NCI-H2029 (cell line): ENCODE data around the gene CACNA1B.
"Not testable (repeated sequence)": the region's sequence is repeated elsewhere in the genome, so short reads cannot be mapped to it uniquely, and the experiment has no call there.

Experiments used
- DNase-seq: peaks from one replicate; lab custom pipeline; 2025; lab: John Stamatoyannopoulos, UW

Gene CACNA1B

DNA sequence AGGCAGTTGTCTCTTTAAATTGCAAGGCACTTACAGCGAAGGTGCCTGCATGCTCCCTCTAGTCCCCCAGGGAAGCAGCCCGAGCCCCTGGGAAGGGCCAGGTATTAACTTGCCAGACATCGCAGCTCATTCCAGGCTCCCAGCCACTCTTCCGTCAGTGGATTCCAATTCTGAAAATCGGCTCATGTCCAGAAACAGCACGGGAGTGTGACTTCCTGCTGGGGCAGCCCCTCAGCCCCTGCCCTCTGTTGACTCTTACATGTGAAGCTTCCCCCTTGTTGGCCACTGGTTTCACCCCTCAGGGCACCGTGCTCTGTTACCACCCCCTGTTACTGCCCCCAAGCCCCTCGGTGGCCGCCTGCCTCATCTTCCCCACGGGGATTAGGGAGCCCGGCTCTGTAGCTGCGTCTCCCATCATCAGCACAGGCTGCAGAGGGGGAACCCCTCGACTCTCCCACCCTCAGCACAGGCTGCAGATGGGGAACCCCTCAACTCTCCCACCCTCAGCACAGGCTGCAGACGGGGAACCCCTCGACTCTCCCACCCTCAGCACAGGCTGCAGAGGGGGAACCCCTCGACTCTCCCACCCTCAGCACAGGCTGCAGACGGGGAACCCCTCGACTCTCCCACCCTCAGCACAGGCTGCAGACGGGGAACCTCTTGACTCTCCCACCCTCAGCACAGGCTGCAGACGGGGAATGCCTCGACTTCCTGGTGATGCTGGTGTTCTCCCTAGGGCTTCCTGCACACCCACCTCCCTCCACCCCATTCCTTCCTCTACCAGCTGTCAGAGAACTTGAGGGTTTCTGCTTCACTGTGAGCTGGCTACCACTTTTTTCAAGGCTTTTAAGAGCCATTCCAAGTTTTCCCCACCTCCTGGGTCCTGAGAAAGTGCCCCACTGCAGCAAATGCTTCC, 11.1 kb upstream of the CACNA1B start:
- DNase-seq: no peak

DNA sequence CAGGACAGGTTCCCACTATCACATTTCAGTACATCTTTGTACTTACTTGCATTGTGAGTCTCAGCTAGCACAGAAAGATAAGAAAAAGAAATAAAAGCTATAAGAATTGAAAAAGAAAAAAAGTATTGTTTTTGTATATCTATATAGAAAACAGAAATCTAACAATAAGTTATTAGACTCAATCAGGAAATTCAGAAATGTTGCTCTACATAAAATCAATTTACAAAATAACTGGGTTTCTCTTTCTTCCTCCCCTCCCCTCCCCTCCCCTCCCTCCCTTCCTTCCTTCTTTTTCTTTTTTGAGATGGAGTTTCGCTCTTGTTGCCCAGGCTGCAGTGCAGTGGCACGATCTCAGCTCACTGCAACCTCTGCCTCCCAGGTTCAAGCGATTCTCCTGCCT, 7.2 kb upstream of the CACNA1B start:
- no peak for DNase-seq

DNA sequence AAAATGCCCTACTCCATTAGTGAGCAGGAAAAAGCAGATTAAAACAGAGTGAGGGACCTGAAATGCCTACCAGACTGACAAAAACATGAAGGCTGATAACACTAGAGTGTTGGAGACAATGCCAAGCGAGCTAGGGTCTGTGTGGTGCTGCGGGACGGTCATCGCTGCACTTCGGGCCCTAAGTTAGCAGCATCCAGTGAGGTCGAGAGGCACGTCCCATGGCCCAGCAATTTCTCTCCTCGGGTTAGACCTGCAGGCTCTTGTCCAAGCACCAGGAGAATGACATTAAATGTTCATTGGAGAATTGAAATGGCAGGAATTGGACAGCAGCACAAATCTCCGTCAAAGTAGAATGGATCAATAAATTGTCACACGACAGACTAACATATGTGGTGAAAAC, 5.3 kb upstream of the CACNA1B start:
- DNase-seq: no peak

DNA sequence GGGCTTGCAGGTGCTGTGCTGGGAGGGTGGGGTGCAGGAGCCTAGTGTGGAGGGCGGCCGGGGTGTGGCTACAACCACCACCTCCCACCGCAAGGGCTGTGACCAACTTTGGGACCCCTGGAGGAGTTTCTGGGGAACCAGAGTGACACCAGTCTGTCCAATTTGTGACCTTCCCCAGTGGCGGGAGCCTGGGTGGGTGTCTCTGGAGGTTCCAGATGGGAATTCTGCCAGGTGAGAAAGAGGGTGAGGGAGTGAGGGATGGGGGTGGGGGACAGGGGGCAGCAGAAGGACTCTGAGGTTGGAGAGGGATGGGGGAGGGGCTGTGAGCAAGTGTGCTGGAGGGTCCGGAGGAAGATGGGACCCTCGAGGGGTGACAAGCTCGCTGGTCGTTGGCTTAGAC, 4.2 kb upstream of the CACNA1B start:
- DNase-seq: no peak

DNA sequence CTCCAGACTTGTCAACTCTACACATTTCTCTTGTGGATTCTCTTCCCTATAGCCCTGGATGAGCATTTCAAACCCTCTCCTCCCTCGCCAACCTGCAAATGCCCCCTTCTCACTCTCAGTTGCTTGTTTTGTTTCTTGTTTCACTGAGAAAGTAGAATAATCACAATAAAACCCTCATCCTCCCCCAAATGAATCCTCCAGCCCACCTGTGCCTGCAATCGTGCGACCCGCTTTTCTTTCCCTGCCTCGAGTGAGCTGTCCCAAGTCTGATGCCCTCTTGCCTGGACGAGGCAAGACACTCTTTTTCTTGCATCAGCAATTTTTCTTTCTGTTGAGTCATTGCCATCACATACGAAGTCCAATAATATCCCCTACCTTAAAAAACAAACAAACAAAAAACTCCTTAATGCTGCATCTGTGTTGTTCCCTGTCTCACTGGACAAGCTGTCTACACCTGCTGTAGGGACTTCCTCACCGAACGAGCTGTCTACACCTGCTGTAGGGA, 3.7 kb upstream of the CACNA1B start:
- DNase-seq: no peak

DNA sequence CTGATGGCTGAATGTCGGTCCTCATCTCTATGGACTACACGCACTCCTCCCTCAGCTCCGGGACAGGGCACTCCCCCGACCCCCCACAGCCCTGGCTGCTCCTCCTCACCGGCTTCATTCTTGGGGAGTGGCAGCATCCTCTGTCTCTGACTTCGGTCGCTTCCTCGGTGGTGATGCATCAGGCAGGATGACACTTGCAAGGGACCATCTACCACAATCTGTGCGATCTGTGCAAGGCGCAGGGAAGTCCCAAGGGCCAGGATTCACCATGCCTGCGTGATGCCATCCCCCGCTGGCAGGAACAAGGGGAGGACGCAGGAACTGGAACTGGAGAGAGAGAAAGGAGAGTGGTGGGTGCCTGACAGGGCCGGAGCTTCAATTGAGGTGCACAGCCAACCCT, 2.2 kb upstream of the CACNA1B start:
- DNase-seq: no peak

DNA sequence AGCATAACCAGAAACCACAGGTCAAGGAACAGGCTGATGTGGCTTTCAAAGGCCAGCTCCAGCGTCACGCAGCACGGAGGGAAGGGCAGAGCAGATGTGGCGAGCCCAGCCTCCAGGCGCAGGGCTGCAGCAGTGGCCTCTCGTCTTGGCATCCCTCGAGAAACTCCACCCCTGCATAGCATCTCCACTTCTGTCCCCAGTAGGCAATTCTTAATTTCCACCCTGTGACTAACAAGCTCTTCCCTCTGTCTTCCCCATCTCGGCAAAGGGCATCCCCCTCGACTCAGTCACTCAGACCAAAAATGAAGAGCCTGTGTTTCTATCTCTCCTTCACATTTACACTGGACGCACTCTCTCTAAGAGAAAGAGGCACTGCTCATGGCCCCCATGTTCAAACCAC, 1.7 kb upstream of the CACNA1B start:
- DNase-seq: no peak

DNA sequence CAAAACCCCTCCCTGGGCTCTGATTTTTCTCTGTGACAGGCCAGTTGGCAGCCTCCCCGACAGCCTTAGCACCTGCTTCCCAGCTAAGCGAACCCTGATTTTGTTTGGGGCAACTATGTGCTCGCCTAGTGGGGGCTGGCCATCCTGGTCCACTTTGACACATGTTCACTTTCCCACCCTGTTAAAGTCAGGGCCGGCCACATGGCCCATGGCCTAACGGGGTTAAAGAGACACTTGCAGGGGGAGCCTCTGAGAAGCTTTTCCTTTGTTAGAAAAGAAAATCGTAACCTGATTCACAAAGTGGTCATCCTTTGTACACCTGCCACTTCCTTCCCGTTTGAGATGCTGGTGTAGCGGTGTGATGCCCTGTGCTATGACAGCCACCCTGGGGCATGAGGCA, 1.3 kb upstream of the CACNA1B start:
- no peak for DNase-seq

DNA sequence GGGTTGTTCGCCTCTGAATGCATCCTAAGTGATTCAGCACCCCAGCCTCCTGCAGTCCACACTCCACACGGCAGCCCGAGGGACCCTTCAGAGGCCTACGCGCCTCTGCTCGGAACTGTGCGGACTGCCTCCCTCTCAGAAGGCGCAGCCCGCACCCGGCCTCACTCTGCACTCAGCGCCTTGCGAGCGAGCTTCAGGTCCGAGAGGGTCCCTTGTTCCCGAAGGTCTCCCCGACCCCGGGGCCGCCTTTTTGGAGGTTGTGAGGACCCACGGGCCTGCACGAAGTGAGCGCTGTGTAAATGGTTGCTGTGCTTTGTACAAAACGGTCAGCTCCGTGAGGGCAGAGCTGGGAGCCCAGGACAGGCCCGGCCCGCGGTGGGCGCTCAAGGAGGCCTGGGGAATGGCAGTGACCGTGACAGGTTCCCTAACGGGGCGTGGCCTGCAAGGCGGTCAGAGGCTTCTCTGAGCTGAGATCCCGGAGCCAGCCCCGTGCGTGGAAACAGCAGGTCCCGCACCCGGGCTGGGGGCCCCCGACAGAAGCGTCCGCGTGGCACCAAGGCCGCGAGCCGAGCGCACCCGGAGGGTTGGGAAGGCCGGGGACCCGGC, 698 bp upstream of the CACNA1B start:
- no peak for DNase-seq

DNA sequence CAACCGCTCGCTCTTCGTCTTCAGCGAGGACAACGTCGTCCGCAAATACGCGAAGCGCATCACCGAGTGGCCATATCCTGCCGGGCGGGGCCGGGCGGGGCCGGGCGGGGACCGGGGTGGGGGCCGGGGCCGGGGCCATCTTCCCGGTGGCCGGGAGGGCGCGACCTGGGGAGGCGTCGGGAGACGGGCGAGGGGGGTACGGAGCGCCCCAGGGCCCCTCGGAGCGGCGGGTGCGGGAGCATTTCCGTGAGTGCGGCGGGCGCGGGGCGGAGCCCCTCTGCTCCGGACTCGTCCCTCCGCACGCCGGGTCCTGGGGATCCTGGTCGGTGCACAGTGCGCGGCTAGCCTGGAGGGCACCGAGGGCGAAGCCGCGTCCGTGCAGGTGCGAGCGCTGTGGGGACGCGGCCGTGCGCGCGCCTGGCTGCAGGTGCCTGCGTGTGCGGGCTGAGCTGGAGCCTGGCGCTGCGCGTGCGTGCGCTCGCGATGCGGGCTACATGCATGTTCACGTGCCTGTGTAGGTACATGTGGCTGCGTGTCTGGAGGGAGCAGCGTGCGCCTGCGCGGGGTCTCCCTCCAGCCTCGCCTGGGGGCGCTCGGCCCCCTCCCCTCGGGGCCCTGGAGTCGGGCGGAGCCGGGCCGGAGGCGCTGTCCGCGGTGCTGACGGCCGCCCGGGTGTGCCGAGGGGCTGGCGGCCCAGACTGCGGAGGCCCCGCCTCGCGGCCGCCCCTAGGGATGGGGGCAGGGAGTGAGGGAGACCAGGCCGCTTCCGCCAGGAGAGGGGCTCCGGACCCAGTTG, 762 bp downstream of the CACNA1B start:
- DNase-seq: peak; percentile 42

DNA sequence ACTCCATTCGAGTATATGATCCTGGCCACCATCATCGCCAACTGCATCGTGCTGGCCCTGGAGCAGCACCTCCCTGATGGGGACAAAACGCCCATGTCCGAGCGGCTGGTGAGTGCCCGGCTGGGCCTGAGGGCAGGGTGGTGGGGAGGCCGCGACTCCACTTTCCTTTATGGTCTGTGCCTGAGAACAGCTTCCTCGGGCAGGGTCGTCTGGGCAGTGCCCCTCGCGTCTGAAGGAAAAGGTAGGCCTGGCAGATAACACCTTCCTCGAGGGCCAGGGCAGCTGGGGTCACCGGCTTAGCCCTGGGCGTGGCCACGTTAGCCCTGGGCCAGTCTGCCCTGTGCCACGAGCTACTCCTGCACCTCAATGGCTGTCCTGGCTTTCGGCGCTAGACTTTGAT, 1.5 kb downstream of the CACNA1B start:
- DNase-seq: no peak

DNA sequence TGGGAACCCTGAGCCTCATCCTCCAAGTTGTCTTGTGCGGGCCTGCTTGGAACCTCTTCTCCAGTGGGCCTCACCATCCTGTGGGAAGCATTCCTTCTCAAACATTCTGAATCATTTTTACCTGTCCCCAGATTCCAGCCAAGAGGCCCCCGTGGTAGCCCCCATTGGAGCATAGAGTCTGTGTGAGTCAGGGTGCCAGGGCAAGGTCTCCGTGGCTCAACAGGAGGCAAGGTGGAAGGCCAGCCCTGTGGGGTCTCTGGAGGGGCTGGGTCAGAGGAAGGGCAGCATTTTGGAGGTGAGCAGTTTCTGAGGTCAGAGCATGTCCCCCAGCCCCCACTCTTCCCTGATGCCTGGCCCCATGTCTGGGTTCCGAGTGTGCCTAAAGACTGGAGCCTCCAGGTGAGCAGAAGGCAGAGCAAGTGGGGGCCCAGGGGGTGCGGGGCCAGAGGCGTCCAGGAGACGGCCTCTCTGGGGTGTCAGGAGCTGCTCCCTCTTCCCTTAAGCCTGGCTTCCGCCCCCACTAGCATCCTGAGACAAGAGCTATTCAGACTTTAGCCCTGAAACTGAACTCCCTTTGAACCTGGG, 2.1 kb downstream of the CACNA1B start:
- no peak for DNase-seq

DNA sequence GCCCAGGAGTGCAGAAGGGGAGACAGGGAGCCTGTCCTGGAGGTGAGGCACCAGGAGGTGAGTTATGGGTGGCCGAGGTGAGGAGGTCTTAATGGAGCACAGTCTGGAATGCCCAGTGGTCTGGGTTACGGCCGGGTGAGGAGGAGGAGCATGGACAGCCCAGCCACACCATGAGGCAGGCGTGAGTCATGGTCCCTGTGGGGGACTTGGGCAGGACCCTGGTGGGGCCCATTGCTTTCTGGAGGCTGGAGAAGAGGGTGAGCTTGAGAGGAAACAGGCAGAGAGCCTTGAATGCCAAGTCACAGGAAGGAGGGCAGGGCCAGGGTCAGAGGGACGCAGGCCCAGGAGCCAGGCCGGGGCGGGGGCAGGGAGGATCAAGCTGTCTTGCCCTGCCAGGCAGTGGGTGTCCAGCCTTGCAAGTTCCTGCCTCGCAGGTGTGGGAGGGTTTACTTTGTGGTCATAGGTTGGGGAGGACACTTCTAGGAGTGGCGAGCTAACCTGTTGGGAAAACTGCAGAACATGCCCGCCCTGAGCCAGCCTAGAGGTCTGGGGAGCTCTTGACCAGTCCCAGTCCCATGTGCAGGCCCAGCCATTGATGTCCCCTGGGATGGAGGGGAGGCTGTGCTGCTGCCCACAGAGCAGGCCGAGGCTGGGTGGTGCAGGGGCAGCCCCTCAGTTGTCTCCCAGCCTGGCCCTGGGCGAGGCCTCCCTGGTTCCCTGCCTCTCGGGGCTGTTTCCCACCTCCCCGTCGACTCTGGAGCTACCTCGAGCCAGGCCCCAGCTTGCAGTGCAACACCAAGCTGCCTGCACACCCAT, 2.8 kb downstream of the CACNA1B start:
- no peak for DNase-seq

DNA sequence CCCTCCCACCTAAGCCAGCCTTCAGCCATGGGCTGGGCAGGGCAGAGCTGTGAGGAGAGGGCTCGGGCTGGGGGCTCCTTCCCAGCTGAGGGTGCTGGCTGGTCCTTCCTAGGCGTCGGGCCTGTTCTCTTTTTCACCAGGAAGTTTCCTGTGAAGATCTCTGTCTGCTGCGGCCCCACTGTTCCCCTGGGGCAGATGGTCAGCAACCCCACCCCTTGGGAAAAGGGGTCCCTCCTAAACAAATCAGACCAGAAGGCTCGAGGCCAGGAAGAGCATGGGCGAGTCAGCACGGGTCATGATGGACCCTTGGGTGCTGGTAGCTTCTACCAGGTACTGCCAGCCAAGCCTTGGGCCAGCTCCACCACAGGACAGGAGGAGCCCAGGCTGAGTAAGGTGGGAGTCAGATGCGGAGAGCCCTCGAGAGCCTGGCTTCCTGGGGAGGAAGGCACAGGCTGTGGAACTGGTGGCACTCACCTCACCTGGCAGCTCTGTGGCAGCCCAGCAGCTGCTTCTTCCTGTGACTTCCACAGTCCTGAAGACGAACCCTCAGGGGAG, 3.5 kb downstream of the CACNA1B start:
- DNase-seq: no peak

DNA sequence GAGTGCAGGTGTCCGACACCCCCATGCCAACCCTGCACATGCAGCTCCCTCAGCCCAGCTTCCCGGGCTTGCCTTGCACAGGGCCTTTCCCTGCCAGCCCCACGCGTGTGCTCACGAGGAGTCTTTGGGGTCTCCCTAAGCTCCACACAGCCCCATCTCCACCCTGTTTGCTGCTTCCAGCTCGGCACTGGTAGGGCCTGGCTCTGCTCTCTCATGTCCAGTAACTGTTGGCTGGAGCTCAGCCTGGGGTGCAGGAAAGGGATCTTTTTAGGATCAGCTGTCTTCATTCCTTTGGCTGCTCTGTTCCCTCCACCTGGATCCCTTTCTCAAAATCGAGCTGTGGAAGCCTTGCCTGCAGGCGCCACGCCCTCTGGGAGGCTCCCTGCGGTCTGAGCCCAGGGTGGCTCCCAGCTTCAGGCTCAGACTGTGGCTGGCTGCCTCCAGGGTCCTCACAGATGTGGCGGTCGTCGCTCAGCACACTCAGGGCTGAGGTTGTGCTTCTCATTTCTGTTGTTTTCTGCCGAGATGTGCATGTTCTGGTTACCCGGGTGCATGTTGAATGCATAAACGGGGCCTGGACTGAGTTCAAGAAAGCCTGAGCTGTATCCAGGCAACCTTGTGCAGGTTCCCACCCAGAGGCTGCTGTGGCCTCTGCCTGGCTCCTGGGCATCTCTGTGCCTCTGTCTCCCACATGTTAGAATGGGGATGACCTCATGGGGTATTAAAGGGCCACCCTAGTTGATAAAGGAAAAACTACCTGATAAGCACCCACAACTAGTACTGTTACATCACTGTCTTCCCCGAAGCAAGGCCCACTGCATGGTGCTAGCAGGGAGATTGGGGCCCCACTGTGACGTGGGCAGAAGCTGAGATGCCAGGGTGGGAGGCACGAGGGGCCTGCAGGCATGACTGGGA, 4.3 kb downstream of the CACNA1B start:
- no peak for DNase-seq

DNA sequence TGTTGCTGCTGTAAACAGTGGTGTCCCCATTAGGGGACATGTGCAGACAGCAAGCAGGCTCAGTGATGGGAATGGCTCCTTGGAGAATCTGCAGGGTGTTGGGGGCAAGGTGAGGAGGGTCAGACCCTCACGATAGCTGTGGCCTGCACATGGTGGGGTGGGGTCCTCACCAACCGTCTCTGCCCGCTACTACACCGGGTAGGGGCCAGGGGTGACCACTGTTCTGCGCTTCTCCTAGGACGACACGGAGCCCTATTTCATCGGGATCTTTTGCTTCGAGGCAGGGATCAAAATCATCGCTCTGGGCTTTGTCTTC, 4.9 kb downstream of the CACNA1B start:
- DNase-seq: no peak

DNA sequence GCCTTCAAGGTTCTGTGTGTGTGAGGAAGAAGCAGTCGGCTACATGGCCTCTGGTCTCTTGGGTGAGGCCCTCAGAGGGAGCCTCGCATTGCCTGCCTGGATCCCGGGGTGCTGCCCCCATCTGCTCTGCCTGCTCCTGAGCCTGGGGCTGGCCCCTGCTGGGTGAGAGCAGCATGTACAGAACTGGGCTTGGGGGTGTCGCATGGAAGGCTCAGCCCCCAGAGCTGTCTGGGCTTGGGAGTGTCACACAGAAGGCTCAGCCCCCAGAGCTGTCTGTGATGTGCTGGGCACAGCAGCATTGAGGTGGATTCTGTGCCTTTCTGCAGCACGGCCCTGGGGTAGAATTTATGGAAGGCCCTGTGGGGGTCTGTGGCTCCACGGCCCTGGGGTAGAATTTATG, 6.4 kb downstream of the CACNA1B start:
- not testable (repeated sequence) for DNase-seq

DNA sequence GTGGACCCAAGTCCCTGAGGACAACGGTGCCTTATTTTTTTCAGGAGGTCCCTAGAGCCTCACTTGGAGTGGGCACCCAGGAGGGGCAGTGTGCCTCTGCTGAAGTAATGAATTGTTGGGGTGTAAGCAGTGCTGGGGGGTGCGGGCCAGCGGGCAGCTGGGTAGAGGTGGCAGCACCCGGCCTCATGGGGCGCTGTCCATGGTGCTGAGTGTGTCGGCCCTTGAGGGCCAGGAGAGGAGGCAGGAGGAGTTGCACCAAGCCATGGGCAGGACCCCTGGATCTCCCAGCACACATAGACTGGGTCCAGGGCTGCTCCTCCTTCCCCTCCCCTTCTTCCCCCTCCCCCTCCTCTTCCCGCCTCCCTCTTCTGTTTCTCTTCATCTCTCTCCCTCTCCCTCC, 7.0 kb downstream of the CACNA1B start:
- DNase-seq: not testable (repeated sequence)

DNA sequence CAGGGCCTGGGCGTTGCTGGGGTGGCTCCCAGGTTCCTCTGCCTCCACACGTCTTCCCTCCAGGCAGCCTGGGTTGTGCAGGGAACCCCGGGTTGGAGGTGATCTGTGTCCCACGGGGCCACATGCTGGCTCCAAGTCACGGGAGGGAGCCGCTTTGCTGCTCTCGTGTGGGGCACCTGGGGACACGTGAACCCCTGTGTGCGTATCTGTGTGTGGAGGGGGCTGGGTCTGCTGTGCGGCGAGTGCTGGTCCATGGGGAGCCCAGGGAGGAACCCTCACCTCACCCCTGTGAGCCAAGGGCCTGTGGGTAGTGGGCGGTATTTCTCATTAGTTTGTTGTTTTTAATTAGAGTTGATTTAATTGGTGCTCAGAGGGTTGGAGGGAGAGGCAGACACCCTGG, 7.5 kb downstream of the CACNA1B start:
- DNase-seq: not testable (repeated sequence)

DNA sequence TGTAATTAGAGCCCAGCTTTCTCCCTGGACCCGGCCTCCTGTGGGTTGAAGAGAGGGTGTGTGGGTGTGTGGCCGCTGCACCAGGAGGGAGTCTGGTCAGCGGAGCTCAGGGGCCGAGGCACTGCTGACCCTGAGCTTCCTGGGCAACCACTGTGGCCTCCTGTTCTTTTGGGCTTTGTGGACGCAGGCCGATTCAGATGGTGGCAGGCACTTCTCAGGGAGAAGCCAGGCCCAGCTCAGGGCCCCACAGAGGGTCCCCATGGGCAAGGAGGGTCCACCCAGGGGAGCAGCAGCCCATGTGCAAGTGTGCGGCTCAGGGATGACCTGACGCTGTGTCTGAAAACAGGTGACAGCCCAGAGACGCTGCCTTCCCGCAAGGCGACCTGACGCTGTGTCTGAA, 11.0 kb downstream of the CACNA1B start:
- not testable (repeated sequence) for DNase-seq
